HG02884 (cell line): ENCODE data around the gene DAPK3.
"Not testable (repeated sequence)": the region's sequence is repeated elsewhere in the genome, so short reads cannot be mapped to it uniquely, and the experiment has no call there.

Source experiments
- ATAC-seq: cut with Tn5 transposase; IDR thresholded peaks from one replicate; pipeline ENCODE4 v1.9.1; 2021; ENCODE audit warnings: mild to moderate bottlenecking, moderate library complexity; ENCODE audit not compliant: unreplicated experiment

The DAPK3 gene

GRCh38 chr19:3955688-3956087 is 15.2 kb downstream of the DAPK3 start:
- no peak for ATAC-seq

GRCh38 chr19:3955276-3955675 is 15.6 kb downstream of the DAPK3 start:
- not testable (repeated sequence) for ATAC-seq

- ATAC-seq = no peak
These were observed 16.8 kb downstream of the DAPK3 start for GRCh38 chr19:3954107-3954506.

GRCh38 chr19:3952755-3953276 is 18.1 kb downstream of the DAPK3 start:
- ATAC-seq = not testable (repeated sequence)

- ATAC-seq = no peak
These were observed 19.7 kb downstream of the DAPK3 start for GRCh38 chr19:3950871-3951861.

DNA sequence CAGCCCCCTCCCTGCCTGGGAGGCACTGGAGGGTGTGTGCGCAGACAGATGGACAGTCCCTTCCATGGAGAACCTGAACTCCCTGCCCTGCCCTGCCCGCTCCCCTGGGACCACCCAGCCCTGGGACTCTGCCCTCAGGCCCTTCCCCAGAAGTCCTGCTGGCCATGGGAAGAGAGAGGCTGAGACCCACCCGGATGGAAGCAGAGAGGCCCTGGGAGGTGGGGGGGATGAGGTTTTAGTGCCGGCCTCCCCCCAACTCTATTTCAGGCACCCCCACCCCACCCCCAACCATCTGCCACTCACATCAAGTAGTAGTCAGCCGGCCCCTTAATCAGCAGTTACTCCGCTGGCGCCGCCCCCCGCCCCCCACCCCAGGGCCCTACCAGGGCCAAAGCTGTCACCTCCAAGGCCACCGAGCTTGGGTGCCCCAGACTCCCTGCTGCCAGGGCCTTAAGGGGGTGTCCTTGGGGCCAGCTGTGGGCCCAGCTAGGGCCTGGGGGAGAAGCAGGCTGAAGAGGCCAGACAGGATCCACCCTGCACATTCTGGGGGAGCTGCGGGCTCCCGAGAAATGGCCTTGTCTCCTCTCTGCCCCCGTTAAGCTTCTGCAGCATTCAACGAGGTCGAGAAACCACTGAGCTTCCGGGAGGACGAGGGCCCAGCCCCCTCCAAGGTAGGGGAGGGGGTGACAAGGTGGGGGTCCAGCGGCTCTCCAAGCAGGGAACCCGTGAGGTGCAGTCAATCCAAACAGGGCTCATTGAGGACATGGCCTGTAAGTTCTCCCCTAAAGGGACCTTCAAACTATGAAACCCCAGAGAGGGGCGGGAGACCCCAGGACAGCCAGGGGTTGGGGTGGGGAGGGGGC is 20.7 kb downstream of the DAPK3 start:
- no peak for ATAC-seq

GRCh38 chr19:3949294-3949693 is 21.6 kb downstream of the DAPK3 start:
- no peak for ATAC-seq

DNA sequence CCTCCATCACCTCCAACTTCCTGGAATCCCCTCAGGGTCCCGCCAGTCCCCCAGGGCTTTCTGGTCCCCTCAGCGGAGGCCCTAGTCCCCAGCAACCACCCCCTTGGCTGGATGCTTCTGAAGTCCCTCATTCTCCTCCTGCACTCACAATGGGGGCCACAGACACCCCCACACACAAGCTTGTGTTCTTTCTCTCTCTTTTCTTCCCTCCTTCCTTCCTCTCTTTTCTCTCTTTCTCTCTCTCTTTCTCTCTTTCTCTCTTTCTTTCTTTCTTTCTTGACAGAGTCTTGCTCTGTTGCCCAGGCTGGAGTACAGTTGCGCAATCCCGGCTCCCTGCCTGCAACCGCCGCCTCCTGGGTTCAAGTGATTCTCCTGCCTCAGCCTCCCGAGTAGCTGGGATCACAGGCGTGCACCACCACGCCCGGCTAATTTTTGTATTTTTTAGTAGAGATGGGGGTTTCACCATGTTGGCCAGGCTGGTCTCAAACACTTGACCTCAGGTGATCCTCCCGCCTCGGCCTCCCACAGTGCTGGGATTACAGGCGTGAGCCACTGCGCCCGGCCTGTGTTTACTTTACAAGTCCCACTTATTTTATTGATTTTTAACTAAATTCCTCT is 23.5 kb downstream of the DAPK3 start:
- ATAC-seq = not testable (repeated sequence)

DNA sequence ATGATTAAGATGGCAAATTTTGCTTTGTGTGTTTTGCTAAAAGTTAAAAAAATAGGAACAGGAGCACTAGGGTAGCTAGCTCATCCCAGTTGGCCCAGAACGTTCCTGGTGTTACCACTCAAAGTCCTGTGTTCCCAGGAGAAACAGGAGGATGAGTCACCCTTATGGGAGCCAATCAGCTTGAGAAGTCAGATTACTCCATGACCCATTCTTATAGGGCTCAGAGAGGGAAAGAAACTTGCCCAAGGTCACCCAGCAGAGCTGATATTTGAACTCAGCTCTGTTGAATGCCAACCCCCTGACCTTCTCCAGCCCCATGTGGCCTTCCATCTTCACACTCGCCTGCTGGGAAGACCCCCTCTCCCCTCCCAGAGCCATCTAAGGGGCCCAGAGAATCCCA is 25.1 kb downstream of the DAPK3 start:
- no peak for ATAC-seq

- ATAC-seq = no peak
These were observed 26.7 kb downstream of the DAPK3 start for GRCh38 chr19:3944018-3944721.

DNA sequence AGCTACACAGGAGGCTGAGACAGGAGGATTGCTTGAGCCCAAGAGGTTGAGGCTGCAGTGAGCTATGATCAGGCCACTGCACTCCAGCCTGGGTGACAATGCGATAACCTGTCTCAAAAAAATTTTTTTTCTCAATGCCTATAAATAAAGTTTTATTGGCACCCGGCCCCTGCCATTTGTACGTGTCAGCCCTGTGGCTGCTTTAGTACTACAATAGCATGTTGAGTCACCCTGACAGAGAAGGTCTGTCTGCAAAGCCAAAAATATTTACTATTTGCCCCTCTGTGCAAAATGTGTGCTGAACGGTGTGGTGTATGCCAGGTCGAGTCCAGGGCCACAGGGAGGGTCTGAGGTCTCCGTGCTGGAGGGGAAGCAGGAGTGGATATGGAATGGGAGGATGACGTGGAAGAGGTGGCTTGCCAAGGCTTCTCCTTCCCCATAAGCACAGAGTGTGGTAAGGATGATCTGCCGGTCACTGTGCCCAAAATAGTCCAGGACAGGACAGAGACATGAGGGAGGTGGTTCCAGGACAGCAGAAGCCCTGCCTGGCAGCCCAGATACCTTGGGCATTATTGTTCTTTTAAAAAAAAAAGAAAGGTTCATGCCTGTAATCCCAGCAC is 28.0 kb downstream of the DAPK3 start:
- ATAC-seq = no peak

DNA sequence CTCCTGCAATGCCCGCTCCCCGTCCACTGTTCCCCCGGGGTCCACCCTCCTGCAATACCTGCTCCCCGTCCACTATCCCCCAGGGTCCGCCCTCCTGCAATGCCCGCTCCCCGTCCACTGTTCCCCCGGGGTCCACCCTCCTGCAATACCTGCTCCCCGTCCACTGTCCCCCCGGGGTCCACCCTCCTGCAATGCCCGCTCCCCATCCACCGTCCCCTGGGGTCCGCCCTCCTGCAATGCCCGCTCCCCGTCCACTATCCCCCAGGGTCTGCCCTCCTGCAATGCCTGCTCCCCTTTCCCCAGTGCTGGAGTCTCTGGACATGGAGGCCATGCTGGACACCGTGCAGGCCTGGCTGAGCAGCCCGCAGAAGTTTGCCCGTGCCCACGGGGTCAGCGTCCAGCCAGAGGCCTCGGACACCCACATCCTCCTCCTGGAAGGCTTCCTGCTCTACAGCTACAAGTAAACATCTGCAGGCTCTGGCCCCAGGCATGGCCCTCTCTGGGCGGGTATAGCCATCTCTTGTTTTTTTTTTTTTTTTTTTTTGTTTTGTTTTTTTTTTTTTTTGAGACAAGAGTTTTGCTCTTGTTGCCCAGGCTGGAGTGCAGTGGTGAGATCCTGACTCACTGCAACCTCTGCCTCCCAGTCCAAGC is 32.5 kb downstream of the DAPK3 start:
- not testable (repeated sequence) for ATAC-seq

DNA sequence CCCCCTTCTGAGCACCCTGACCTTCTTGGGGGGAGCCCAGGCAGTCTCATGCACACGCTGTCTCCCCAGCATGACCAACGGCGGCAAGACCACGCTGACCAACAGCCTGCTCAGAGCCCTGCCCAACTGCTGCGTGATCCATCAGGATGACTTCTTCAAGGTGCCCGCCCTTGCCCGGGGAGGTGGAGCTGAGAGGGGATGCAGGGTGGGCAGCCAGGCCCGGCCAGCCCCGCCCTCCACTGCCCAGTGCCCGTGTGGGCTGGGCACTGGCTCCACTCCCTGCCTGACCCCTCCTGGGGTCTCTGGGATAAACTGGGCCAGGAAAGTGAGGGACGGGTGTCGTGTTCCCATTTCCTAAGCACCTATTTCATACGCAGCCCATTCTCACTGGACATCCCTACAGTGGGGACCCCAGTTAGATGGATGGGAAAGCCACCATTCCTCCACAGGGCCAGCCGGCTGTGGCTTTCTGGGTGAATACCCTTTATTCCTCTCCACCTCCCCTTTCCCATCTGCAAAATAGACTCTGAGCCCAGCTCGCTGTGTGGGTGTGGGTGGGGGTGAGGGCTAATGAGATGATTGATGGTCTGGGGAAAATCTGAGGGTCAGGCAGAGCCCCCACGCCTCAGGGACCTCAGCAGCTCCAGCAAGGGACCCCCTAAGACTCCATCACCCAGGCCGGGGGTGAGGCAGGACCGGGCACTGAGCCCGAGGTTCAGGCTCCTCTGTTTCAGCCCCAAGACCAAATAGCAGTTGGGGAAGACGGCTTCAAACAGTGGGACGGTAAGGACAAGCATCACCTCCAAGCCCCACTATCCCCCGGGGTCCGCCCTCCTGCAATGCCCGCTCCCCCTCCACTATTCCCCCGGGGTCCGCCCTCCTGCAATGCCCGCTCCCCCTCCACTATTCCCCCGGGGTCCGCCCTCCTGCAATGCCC is 34.1 kb downstream of the DAPK3 start:
- ATAC-seq = no peak

DNA sequence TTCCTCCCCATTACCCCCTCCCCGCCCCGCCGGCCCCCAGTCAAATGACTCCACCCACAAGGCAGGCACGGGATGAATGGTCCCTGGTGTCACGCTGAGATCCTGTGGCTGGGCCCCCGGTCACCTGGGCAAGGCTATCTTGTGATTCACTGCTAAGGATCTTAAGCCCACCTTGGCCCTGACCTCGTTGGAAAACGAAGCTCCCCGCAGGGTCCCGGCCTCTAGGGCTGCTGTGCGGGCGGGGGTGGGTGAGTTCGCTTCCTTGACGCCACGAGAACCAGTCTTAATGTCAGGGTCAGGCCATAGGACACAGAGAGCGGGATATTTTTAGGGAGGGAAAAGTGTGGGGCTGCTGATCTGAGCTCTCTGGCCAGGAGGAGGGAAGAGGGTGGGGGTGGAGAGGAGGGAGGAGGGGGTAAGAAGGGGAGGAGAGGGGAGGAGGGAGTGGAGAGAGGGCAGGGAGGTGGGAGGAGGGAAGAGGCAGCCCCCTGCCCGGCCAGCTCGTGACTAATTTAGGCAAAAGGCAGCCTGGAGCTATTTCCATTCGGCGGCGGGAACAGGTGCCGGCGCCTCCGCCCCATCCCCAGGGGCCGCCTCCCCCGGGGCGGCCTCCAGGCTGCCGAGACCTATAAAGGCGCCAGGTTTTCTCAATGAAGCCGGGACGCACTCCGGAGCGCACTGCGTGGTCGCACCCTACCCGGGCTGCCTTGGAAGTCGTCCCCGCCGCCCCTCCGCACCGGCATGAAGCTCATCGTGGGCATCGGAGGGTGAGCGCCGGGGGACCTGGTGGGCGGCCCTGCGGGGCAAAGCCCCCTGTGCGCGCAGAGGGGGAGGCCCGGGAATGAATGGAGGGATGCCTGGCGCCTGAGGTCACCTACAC is 37.7 kb downstream of the DAPK3 start, which contains the start of gene NMRK2:
NMRK2 (plus strand) TSS at position 139 of the 880 bp plus-strand sequence; CDS start at position 742, 603 bp downstream.
- no peak for ATAC-seq

DNA sequence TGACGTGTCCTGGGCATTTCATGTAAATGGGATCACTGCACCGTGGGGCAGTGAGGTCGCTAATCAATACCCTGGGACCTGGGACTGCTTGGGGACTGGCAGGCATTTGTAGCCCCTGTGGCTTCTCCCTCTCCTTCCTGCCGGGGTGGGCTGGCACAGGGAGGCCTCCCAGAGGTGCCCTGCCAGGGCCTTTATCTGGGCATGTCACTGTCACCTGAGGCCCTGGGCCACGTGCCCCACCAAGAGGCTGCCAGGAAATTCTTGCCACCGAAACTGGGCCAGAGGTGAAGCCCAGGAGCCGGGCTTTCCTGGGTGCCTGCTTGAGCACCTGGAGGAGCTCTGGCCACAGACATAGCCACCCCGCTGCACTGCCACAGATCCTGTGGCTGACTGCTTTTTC is 39.9 kb downstream of the DAPK3 start:
- no peak for ATAC-seq

DNA sequence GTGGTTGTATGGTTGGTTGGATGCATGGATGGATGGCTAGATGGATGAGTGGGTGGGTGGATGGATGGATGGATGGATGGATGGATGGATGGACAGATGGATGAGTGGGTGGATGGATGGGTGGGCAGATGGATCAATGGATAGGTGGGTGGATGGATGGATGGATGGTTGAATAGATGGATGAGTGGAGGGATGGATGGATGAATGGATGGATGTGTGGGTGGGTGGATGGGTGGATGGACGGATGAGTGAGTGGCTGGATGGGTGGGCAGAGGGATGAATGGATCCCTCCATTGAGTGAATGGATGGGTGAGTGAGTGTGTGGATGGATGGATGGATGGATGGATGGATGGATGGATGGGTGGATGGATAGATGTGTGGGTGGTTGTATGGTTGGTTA is 47.0 kb downstream of the DAPK3 start:
- ATAC-seq = no peak

DNA sequence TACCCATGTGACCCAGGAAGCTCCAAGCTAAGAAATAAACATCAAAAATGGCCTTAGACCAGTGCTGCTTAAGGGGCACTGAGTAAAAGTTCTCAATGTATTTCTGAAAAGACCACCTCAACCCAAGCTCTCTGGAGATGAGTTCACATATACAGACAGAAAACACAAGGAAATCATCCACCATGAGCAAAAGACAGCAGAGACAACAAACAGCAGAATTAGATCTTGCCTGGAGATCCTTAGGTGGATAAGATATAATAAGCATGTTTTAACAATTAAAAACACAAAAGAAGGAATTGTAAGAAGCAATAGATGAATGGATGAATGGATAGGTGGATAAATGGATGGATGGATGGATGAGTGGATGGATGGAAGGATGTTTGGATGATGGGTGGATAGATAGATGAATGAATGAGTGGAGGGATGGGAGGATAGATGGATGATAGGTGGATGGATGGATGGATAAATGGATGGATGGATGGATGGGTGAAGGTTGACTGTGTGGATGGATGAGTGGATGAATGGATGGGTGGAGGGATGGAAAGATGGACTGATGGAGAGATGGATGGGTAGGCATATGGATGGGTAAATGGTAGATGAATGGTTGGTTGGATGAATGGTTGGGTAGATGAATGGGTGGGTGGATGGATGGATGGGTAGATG is 47.7 kb downstream of the DAPK3 start:
- no peak for ATAC-seq
